Measurements from ENCODE around the gene EMC7.

Gene EMC7

GRCh38 chr15:34101366-34102174 lies at the start of gene EMC7, which contains the start of gene PGBD4:
EMC7 (minus strand) TSS chr15:34101862; CDS start chr15:34101839, 23 bp downstream.
PGBD4 (plus strand) TSS chr15:34102083; CDS start chr15:34102532, 449 bp downstream.
- TF ChIP-seq, protein P1, sequence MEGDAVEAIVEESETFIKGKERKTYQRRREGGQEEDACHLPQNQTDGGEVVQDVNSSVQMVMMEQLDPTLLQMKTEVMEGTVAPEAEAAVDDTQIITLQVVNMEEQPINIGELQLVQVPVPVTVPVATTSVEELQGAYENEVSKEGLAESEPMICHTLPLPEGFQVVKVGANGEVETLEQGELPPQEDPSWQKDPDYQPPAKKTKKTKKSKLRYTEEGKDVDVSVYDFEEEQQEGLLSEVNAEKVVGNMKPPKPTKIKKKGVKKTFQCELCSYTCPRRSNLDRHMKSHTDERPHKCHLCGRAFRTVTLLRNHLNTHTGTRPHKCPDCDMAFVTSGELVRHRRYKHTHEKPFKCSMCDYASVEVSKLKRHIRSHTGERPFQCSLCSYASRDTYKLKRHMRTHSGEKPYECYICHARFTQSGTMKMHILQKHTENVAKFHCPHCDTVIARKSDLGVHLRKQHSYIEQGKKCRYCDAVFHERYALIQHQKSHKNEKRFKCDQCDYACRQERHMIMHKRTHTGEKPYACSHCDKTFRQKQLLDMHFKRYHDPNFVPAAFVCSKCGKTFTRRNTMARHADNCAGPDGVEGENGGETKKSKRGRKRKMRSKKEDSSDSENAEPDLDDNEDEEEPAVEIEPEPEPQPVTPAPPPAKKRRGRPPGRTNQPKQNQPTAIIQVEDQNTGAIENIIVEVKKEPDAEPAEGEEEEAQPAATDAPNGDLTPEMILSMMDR (IDR thresholded peaks at IDR 0.05), result no peak
- TF ChIP-seq ZFX (IDR thresholded peaks at IDR 0.05; ENCODE audit: borderline replicate concordance), result no peak
- H3K27ac ChIP-seq, result peak within 1 kb of the TSS; percentile 83

- H3K27ac ChIP-seq, result no peak overlapping the region
Observed at GRCh38 chr15:34147371-34148140, 45.9 kb upstream of the EMC7 start.

GRCh38 chr15:34133511-34133910 lies 31.8 kb upstream of the EMC7 start:
- H3K27ac ChIP-seq, result no peak overlapping the region
- TF ChIP-seq ZFX (IDR thresholded peaks at IDR 0.05; ENCODE audit: borderline replicate concordance), result no peak
- TF ChIP-seq, protein P1 (IDR thresholded peaks at IDR 0.05), result no peak

More at GRCh38 chr15:34147371-34148140, 45.9 kb upstream of the EMC7 start:
- no peak for TF ChIP-seq ZFX (IDR thresholded peaks at IDR 0.05; ENCODE audit: borderline replicate concordance)
- TF ChIP-seq, protein P1 (IDR thresholded peaks at IDR 0.05), result no peak

GRCh38 chr15:34132881-34133280 lies 31.2 kb upstream of the EMC7 start:
- H3K27ac ChIP-seq, result no peak overlapping the region
- TF ChIP-seq, protein P1 (IDR thresholded peaks at IDR 0.05), result no peak
- TF ChIP-seq ZFX (IDR thresholded peaks at IDR 0.05; ENCODE audit: borderline replicate concordance), result no peak

- TF ChIP-seq ZFX (IDR thresholded peaks at IDR 0.05; ENCODE audit: borderline replicate concordance), result no peak
- TF ChIP-seq, protein P1 (IDR thresholded peaks at IDR 0.05), result no peak
- no peak overlapping the region for H3K27ac ChIP-seq
Observed at GRCh38 chr15:34128898-34129297, 27.2 kb upstream of the EMC7 start.

GRCh38 chr15:34126522-34126921 lies 24.9 kb upstream of the EMC7 start:
- H3K27ac ChIP-seq, result no peak overlapping the region
- TF ChIP-seq, protein P1 (IDR thresholded peaks at IDR 0.05), result no peak
- no peak for TF ChIP-seq ZFX (IDR thresholded peaks at IDR 0.05; ENCODE audit: borderline replicate concordance)

Measured in 22Rv1 (cell line).